ENCODE data around the gene CENPV.

The CENPV gene

GRCh38 chr17:16361874-16362273 is 8.6 kb upstream of the CENPV start:
- DNase-seq (ENCODE audit: low read depth in 2 of 2, low spot score in 1 of 2) = no peak

- no peak for DNase-seq (ENCODE audit: low read depth in 2 of 2, low spot score in 1 of 2)
Measured at GRCh38 chr17:16358394-16358793, 5.1 kb upstream of the CENPV start.

GRCh38 chr17:16354585-16354984 is 1.3 kb upstream of the CENPV start:
- no peak for DNase-seq (ENCODE audit: low read depth in 2 of 2, low spot score in 1 of 2)

- DNase-seq (ENCODE audit: low read depth in 2 of 2, low spot score in 1 of 2) = no peak
Measured at GRCh38 chr17:16352667-16353316, 477 bp downstream of the CENPV start.

- no peak for DNase-seq (ENCODE audit: low read depth in 2 of 2, low spot score in 1 of 2)
Measured at GRCh38 chr17:16352303-16352666, 984 bp downstream of the CENPV start.

GRCh38 chr17:16351831-16352230 is 1.4 kb downstream of the CENPV start:
- DNase-seq (ENCODE audit: low read depth in 2 of 2, low spot score in 1 of 2) = no peak

- DNase-seq (ENCODE audit: low read depth in 2 of 2, low spot score in 1 of 2) = no peak
Measured at GRCh38 chr17:16349431-16349830, 3.8 kb downstream of the CENPV start.

GRCh38 chr17:16348586-16348985 is 4.7 kb downstream of the CENPV start:
- no peak for DNase-seq (ENCODE audit: low read depth in 2 of 2, low spot score in 1 of 2)

GRCh38 chr17:16346721-16347271 is 6.5 kb downstream of the CENPV start:
- DNase-seq (ENCODE audit: low read depth in 2 of 2, low spot score in 1 of 2) = no peak

- no peak for DNase-seq (ENCODE audit: low read depth in 2 of 2, low spot score in 1 of 2)
Measured at GRCh38 chr17:16345565-16345964, 7.7 kb downstream of the CENPV start.

GRCh38 chr17:16343569-16343968 is 9.7 kb downstream of the CENPV start:
- DNase-seq (ENCODE audit: low read depth in 2 of 2, low spot score in 1 of 2) = no peak

- DNase-seq (ENCODE audit: low read depth in 2 of 2, low spot score in 1 of 2) = no peak
Measured at GRCh38 chr17:16342979-16343378, 10.3 kb downstream of the CENPV start.

GRCh38 chr17:16339959-16340358 is 13.3 kb downstream of the CENPV start:
- no peak for DNase-seq (ENCODE audit: low read depth in 2 of 2, low spot score in 1 of 2)

GRCh38 chr17:16339402-16339801 is 13.9 kb downstream of the CENPV start:
- DNase-seq (ENCODE audit: low read depth in 2 of 2, low spot score in 1 of 2) = no peak

GRCh38 chr17:16338391-16338790 is 14.9 kb downstream of the CENPV start:
- DNase-seq (ENCODE audit: low read depth in 2 of 2, low spot score in 1 of 2) = no peak

GRCh38 chr17:16329519-16330271 is 23.6 kb downstream of the CENPV start:
- no peak for DNase-seq (ENCODE audit: low read depth in 2 of 2, low spot score in 1 of 2)

GRCh38 chr17:16328997-16329396 is 24.3 kb downstream of the CENPV start:
- DNase-seq (ENCODE audit: low read depth in 2 of 2, low spot score in 1 of 2) = no peak

GRCh38 chr17:16327018-16327417 is 26.3 kb downstream of the CENPV start:
- no peak for DNase-seq (ENCODE audit: low read depth in 2 of 2, low spot score in 1 of 2)

- DNase-seq (ENCODE audit: low read depth in 2 of 2, low spot score in 1 of 2) = no peak
Measured at GRCh38 chr17:16325964-16326363, 27.3 kb downstream of the CENPV start.

- DNase-seq (ENCODE audit: low read depth in 2 of 2, low spot score in 1 of 2) = no peak
Measured at GRCh38 chr17:16322636-16323035, 30.6 kb downstream of the CENPV start.

- no peak for DNase-seq (ENCODE audit: low read depth in 2 of 2, low spot score in 1 of 2)
Measured at GRCh38 chr17:16319969-16320368, 33.3 kb downstream of the CENPV start.

- no peak for DNase-seq (ENCODE audit: low read depth in 2 of 2, low spot score in 1 of 2)
Measured at GRCh38 chr17:16314859-16315258, 38.4 kb downstream of the CENPV start.

GRCh38 chr17:16314189-16314588 is 39.1 kb downstream of the CENPV start:
- no peak for DNase-seq (ENCODE audit: low read depth in 2 of 2, low spot score in 1 of 2)
